B cell (primary cell): ENCODE results near the gene GRIA3. TPM values are rescaled to one million over a fixed set of nuclear protein-coding genes. Genes with fewer than 3 reads are reported as not detected.

Source experiments
- ATAC-seq: fragments of 200-7000 bp; cut with Tn5 transposase; one replicate; pipeline ENCODE4 v1.10.0; 2021; ENCODE audit warnings: low read depth, mild to moderate bottlenecking, moderate number of reproducible peaks, moderate library complexity
- CTCF ChIA-PET: fragments of 350-600 bp; sonication (Branson Sonifier 250); formaldehyde crosslinking; loops from one replicate; lab custom pipeline; 2021; ENCODE audit warnings: antibody characterized with exemption, inconsistent platforms; lab: Charles Lee
- POLR2A ChIA-PET: fragments of 350-600 bp; sonication (Branson Sonifier 250); formaldehyde crosslinking; loops from one replicate; lab custom pipeline; 2021; ENCODE audit warnings: antibody characterized with exemption; lab: Charles Lee
- DNase-seq: peaks from one replicate; pipeline ENCODE4 v3.0.0; 2013
- H2AFZ ChIP-seq: 2 replicates; pipeline ENCODE4 v1.6.1; 2012; ENCODE audit warnings: mild to moderate bottlenecking, low read depth, low read length; ENCODE audit not compliant: insufficient read depth, poor library complexity, severe bottlenecking
- H3K27ac ChIP-seq, 2 donors: 1 replicate in 1 of 2; 2 replicates in 1 of 2; pipeline ENCODE4 v1.5.1; 2012 to 2013; ENCODE audit warnings: low read length in 2 of 2, mild to moderate bottlenecking in 2 of 2, moderate library complexity in 1 of 2
- H3K27me3 ChIP-seq, 4 experiments: fragments of 200-600 bp in 1 of 4; sonication (generic) in 1 of 4; replicated peaks in 1 of 4; 1 replicate in 2 of 4; 2 replicates in 2 of 4; pipeline versions ENCODE4 v1.6.1 to v1.7.0; 2013 to 2016; ENCODE audit warnings: low read length in 3 of 4, mild to moderate bottlenecking in 2 of 4, mixed read lengths in 1 of 4, moderate library complexity in 1 of 4; ENCODE audit not compliant: insufficient read depth in 4 of 4, control insufficient read depth in 3 of 4; ENCODE audit errors: control extremely low read depth in 1 of 4
- H3K36me3 ChIP-seq, 2 experiments: replicated peaks in 1 of 2; 1 replicate in 1 of 2; 2 replicates in 1 of 2; pipeline versions ENCODE4 v1.6.1 to v1.7.1; 2013; ENCODE audit warnings: low read length in 1 of 2; ENCODE audit not compliant: insufficient read depth in 2 of 2, control insufficient read depth in 1 of 2; ENCODE audit errors: control extremely low read depth in 1 of 2, extremely low read depth in 1 of 2
- H3K4me1 ChIP-seq, 2 donors: fragments of 200-600 bp in 1 of 2; sonication (generic) in 1 of 2; 1 replicate in 1 of 2; 2 replicates in 1 of 2; pipeline versions ENCODE4 v1.5.1 to v1.6.1; 2013 to 2017; ENCODE audit warnings: low read length in 2 of 2; ENCODE audit not compliant: control insufficient read depth in 2 of 2, insufficient read depth in 2 of 2
- H3K4me2 ChIP-seq: replicated peaks from 2 replicates; pipeline ENCODE3; 2012; ENCODE audit warnings: mild to moderate bottlenecking, low read depth, low read length; ENCODE audit not compliant: poor library complexity, severe bottlenecking
- H3K4me3 ChIP-seq, 5 experiments: fragments of 200-600 bp in 1 of 5; sonication (generic) in 1 of 5; 1 replicate in 3 of 5; 2 replicates in 2 of 5; pipeline versions ENCODE4 v1.5.1 to v1.7.0; 2011 to 2016; ENCODE audit warnings: low read length in 4 of 5, mild to moderate bottlenecking in 4 of 5, low read depth in 2 of 5, control low read depth in 1 of 5, moderate library complexity in 1 of 5; ENCODE audit not compliant: insufficient read depth in 1 of 5; ENCODE audit errors: control extremely low read depth in 1 of 5, extremely low read depth in 1 of 5
- H3K79me2 ChIP-seq: fragments of 200-600 bp; sonication (generic); one replicate; pipeline ENCODE4 v1.6.0; 2016; ENCODE audit warnings: low read length; ENCODE audit not compliant: control insufficient read depth, insufficient read depth
- H3K9ac ChIP-seq: fragments of 200-600 bp; sonication (generic); 2 replicates; pipeline ENCODE4 v1.6.1; 2017; ENCODE audit warnings: mild to moderate bottlenecking, low read length, moderate library complexity
- H3K9me3 ChIP-seq, 3 donors: one replicate each; pipeline versions ENCODE4 v1.6.1 to v1.7.1; 2013; ENCODE audit warnings: low read length in 2 of 3; ENCODE audit not compliant: control insufficient read depth in 2 of 3, insufficient read depth in 1 of 3; ENCODE audit errors: control extremely low read depth in 1 of 3
- H4K20me1 ChIP-seq: 2 replicates; pipeline ENCODE4 v1.6.0; 2012; ENCODE audit warnings: mild to moderate bottlenecking, low read length; ENCODE audit not compliant: insufficient read depth, control insufficient read depth, poor library complexity, severe bottlenecking
- H3K27ac Mint-ChIP-seq: one replicate; pipeline ENCODE4 v1.8.0; 2021; ENCODE audit warnings: mixed read lengths
- H3K27me3 Mint-ChIP-seq: one replicate; pipeline ENCODE4 v1.8.0; 2021; ENCODE audit warnings: mixed read lengths
- H3K4me1 Mint-ChIP-seq: one replicate; pipeline ENCODE4 v1.8.0; 2021; ENCODE audit warnings: mixed read lengths
- H3K4me3 Mint-ChIP-seq: one replicate; pipeline ENCODE4 v1.8.0; 2021; ENCODE audit warnings: mixed read lengths
- H3K9me3 Mint-ChIP-seq: one replicate; pipeline ENCODE4 v1.8.0; 2022; ENCODE audit warnings: mixed read lengths; ENCODE audit not compliant: insufficient read depth
- EZH2 ChIP-seq: IDR thresholded peaks from 2 replicates; pipeline ENCODE4 v1.6.1; 2012; ENCODE audit warnings: borderline replicate concordance, low read depth, mild to moderate bottlenecking, moderate library complexity, low read length; ENCODE audit not compliant: insufficient read depth, poor library complexity, severe bottlenecking
- WGBS: methylation state at CpG from one replicate; pipeline ENCODE4 v1.1.5; 2013; ENCODE audit warnings: missing lambda C conversion rate; ENCODE audit not compliant: insufficient coverage; 5-methylcytosine and 5-hydroxymethylcytosine counted together
- intact Hi-C: fragments of 100-400 bp; cut with micrococcal nuclease; formaldehyde crosslinking; loops from one replicate; pipeline ENCODE4 v1.10.0; 2022
- polyA plus RNA-seq: library from polyadenylated mRNA; depleted of rRNA; stranded (reverse); fragments of >200 nt; gene quantifications from 2 replicates; pipeline ENCODE4 v1.2.3, GENCODE V29; 2012
- total RNA-seq, 2 donors: library from RNA; stranded (reverse); fragments of 120-200 nt in 1 of 2; gene quantifications; 1 replicate in 1 of 2; 2 replicates in 1 of 2; pipeline versions ENCODE4 v1.2.3 to v1.2.4, GENCODE V29; 2013 to 2022
- TF ChIP-seq, protein P1 (sequence below): fragments of 200-600 bp; IDR thresholded peaks from one replicate; pipeline ENCODE4 v1.8.0; 2022; ENCODE audit warnings: antibody characterized with exemption, mild to moderate bottlenecking

Gene GRIA3
- total and polyA plus RNA-seq, 2 donors (not counting 1 experiment from before 2014, with no cell fraction given) = not detected

DNA sequence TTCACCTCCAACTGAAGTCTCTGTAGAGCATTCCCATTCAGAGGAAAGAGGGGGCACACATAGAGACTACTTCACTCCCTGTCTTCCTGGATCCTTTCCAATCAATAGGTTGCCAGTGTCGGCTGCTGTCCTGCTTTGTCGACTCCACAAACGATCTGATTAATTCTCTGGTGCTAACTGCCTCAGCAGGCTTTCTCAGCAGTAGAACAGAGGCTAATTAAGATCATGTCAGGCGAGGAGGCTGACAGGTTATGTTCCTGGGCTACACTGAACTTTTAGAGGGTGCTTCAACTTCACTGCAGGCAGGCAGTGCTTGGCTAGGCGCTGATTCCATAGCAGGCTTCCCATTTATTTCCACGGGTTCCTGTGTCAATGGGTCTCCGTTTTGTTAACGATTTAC, 79.2 kb downstream of the GRIA3 start:
- Histone ChIP-seq H3K4me1 (no peaks in the 10 kb centered on the region), H3K79me2 (no peaks in the 10 kb centered on the region), H3K27me3 (no peaks in the 10 kb centered on the region), H3K9me3 (no peaks in the 10 kb centered on the region), H3K4me2 (no peak overlapping the region), H3K4me3 (no peak overlapping the region), H3K9ac (no peak overlapping the region), H2AFZ (no peak overlapping the region), H4K20me1 (no peaks in the 10 kb centered on the region), H3K27ac (no peak overlapping the region), H3K36me3 (no peaks in the 10 kb centered on the region)
- ChIA-PET POLR2A (no interaction called here), CTCF (no interaction called here)
- WGBS = 32% methylated on average over 3 of the region's 8 CpGs
- intact Hi-C loops = no loop called here
- DNase-seq (no peak), ATAC-seq (no peak)
- Mint-ChIP-seq H3K27me3 (no peaks in the 10 kb centered on the region), H3K27ac (no peak overlapping the region), H3K4me1 (no peaks in the 10 kb centered on the region), H3K4me3 (no peak overlapping the region), H3K9me3 (no peaks in the 10 kb centered on the region)
- TF ChIP-seq EZH2 = no peak
- TF ChIP-seq, protein P1, sequence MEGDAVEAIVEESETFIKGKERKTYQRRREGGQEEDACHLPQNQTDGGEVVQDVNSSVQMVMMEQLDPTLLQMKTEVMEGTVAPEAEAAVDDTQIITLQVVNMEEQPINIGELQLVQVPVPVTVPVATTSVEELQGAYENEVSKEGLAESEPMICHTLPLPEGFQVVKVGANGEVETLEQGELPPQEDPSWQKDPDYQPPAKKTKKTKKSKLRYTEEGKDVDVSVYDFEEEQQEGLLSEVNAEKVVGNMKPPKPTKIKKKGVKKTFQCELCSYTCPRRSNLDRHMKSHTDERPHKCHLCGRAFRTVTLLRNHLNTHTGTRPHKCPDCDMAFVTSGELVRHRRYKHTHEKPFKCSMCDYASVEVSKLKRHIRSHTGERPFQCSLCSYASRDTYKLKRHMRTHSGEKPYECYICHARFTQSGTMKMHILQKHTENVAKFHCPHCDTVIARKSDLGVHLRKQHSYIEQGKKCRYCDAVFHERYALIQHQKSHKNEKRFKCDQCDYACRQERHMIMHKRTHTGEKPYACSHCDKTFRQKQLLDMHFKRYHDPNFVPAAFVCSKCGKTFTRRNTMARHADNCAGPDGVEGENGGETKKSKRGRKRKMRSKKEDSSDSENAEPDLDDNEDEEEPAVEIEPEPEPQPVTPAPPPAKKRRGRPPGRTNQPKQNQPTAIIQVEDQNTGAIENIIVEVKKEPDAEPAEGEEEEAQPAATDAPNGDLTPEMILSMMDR = no peak

- WGBS = no CpG with 5 or more reads among the region's 1 CpG
- H3K27ac ChIP-seq = no peak overlapping the region
- H3K4me3 ChIP-seq = no peak overlapping the region
- ChIA-PET POLR2A (no interaction called here), CTCF (no interaction called here)
- no peaks in the 10 kb centered on the region for H3K36me3 ChIP-seq
- H2AFZ ChIP-seq = no peak overlapping the region
- no peak for TF ChIP-seq EZH2
- TF ChIP-seq, protein P1 = no peak
- H3K9me3 Mint-ChIP-seq = no peaks in the 10 kb centered on the region
- intact Hi-C loops = no loop called here
- no peak overlapping the region for H3K4me3 Mint-ChIP-seq
- no peaks in the 10 kb centered on the region for H3K27me3 Mint-ChIP-seq
- H3K9ac ChIP-seq = no peak overlapping the region
- no peaks in the 10 kb centered on the region for H3K9me3 ChIP-seq
- no peaks in the 10 kb centered on the region for H3K4me1 Mint-ChIP-seq
- no peaks in the 10 kb centered on the region for H3K4me1 ChIP-seq
- DNase-seq (no peak), ATAC-seq (no peak)
- H3K27me3 ChIP-seq = no peaks in the 10 kb centered on the region
- H3K27ac Mint-ChIP-seq = no peak overlapping the region
- no peaks in the 10 kb centered on the region for H4K20me1 ChIP-seq
- no peak overlapping the region for H3K4me2 ChIP-seq
- H3K79me2 ChIP-seq = no peaks in the 10 kb centered on the region
These were observed 79.7 kb downstream of the GRIA3 start for GRCh38 chrX:123263747-123264146.
